Lower leg skin (tissue), 3 donors: ENCODE measurements around the gene NELL1.

Experiments
- CTCF ChIP-seq, 3 donors: fragments of 450-650 bp; IDR thresholded peaks; one replicate each; pipeline ENCODE4 v1.5.1; 2016; ENCODE audit warnings: antibody characterized with exemption in 3 of 3, mild to moderate bottlenecking in 3 of 3, moderate library complexity in 2 of 3
- POLR2A ChIP-seq, 2 donors: fragments of 450-650 bp; IDR thresholded peaks; one replicate each; pipeline ENCODE4 v1.6.1; 2016 to 2017; ENCODE audit warnings: antibody characterized with exemption in 2 of 2, mild to moderate bottlenecking in 1 of 2, moderate library complexity in 1 of 2

- TF ChIP-seq CTCF (IDR thresholded peaks at IDR 0.05) (no peak), POLR2A (IDR thresholded peaks at IDR 0.05) (no peak)
Measured at GRCh38 chr11:21105196-21105917, 436.0 kb downstream of the NELL1 start.
